ENCODE measurements around the gene CAPN15.

DNA sequence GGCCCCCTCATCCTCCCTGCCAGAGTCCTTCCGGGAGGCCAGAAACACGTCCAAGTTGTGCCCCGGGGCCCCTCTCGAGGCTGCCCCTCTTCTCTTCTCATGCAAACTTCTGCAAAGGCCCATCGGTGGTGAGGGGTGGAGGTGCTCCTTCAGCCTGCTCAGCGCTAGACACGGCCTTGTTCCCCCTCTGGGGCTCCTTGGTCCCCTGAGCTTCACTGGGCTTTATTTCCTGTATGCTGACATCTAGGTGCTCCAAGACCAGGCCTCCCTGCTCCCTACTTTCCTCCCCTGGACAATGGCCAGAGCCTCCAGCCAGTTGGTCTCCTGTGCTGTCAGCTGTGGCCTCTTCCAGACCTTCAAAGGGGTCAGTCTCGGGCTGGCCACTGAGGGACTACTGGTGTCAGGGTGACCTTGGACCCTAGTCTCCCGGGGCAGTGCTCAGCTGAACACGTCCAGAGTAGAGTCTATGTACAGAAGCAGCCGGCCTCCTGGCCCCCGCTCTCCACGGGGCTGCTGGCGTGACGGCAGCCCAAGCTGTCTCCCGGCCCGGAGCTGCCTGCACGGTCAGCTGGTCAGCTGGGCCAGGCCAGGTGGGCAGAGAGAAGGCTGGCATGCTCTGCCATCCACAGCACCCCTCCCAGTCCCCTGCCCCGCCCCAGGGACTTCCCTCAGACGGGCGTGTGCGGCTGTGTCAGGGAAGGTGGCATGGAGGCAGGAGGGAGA lies 30.9 kb downstream of the CAPN15 start:
- TF ChIP-seq, protein P1, sequence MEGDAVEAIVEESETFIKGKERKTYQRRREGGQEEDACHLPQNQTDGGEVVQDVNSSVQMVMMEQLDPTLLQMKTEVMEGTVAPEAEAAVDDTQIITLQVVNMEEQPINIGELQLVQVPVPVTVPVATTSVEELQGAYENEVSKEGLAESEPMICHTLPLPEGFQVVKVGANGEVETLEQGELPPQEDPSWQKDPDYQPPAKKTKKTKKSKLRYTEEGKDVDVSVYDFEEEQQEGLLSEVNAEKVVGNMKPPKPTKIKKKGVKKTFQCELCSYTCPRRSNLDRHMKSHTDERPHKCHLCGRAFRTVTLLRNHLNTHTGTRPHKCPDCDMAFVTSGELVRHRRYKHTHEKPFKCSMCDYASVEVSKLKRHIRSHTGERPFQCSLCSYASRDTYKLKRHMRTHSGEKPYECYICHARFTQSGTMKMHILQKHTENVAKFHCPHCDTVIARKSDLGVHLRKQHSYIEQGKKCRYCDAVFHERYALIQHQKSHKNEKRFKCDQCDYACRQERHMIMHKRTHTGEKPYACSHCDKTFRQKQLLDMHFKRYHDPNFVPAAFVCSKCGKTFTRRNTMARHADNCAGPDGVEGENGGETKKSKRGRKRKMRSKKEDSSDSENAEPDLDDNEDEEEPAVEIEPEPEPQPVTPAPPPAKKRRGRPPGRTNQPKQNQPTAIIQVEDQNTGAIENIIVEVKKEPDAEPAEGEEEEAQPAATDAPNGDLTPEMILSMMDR (IDR thresholded peaks at IDR 0.05), result no peak
- TF ChIP-seq POLR2AphosphoS5 (IDR thresholded peaks at IDR 0.05) (no peak), EP300 (IDR thresholded peaks at IDR 0.05) (no peak)

Data from gastroesophageal sphincter (tissue), 3 donors.